ENCODE results near the gene ACTN2.

The ACTN2 gene

GRCh38 chr1:236691348-236691747 is 5.0 kb downstream of the ACTN2 start:
- DNase-seq (ENCODE audit: low spot score): no peak

- DNase-seq (ENCODE audit: low spot score): no peak
Measured at GRCh38 chr1:236692128-236692527, 5.8 kb downstream of the ACTN2 start.

GRCh38 chr1:236692742-236693141 is 6.4 kb downstream of the ACTN2 start:
- DNase-seq (ENCODE audit: low spot score): no peak

GRCh38 chr1:236699366-236699765 is 13.1 kb downstream of the ACTN2 start:
- DNase-seq (ENCODE audit: low spot score): no peak

GRCh38 chr1:236700903-236701302 is 14.6 kb downstream of the ACTN2 start:
- DNase-seq (ENCODE audit: low spot score): no peak

- DNase-seq (ENCODE audit: low spot score): no peak
Measured at GRCh38 chr1:236701782-236702181, 15.5 kb downstream of the ACTN2 start.

- no peak for DNase-seq (ENCODE audit: low spot score)
Measured at GRCh38 chr1:236702791-236703394, 16.6 kb downstream of the ACTN2 start.

GRCh38 chr1:236705771-236706170 is 19.5 kb downstream of the ACTN2 start:
- no peak for DNase-seq (ENCODE audit: low spot score)

- DNase-seq (ENCODE audit: low spot score): no peak
Measured at GRCh38 chr1:236706183-236706582, 19.9 kb downstream of the ACTN2 start.

GRCh38 chr1:236710328-236710892 is 24.1 kb downstream of the ACTN2 start:
- DNase-seq (ENCODE audit: low spot score): no peak

- no peak for DNase-seq (ENCODE audit: low spot score)
Measured at GRCh38 chr1:236716160-236716559, 29.9 kb downstream of the ACTN2 start.

- no peak for DNase-seq (ENCODE audit: low spot score)
Measured at GRCh38 chr1:236717811-236718210, 31.5 kb downstream of the ACTN2 start.

- no peak for DNase-seq (ENCODE audit: low spot score)
Measured at GRCh38 chr1:236718328-236718727, 32.0 kb downstream of the ACTN2 start.

GRCh38 chr1:236720206-236720605 is 33.9 kb downstream of the ACTN2 start:
- DNase-seq (ENCODE audit: low spot score): no peak

- DNase-seq (ENCODE audit: low spot score): no peak
Measured at GRCh38 chr1:236720611-236721010, 34.3 kb downstream of the ACTN2 start.

- no peak for DNase-seq (ENCODE audit: low spot score)
Measured at GRCh38 chr1:236724049-236724448, 37.8 kb downstream of the ACTN2 start.

- no peak for DNase-seq (ENCODE audit: low spot score)
Measured at GRCh38 chr1:236724506-236724905, 38.2 kb downstream of the ACTN2 start.

GRCh38 chr1:236725668-236726067 is 39.4 kb downstream of the ACTN2 start:
- DNase-seq (ENCODE audit: low spot score): no peak

- no peak for DNase-seq (ENCODE audit: low spot score)
Measured at GRCh38 chr1:236727521-236727920, 41.2 kb downstream of the ACTN2 start.

GRCh38 chr1:236728752-236729151 is 42.5 kb downstream of the ACTN2 start:
- no peak for DNase-seq (ENCODE audit: low spot score)

- DNase-seq (ENCODE audit: low spot score): no peak
Measured at GRCh38 chr1:236733653-236734052, 47.4 kb downstream of the ACTN2 start.

GRCh38 chr1:236734141-236734765 is 48.0 kb downstream of the ACTN2 start:
- DNase-seq (ENCODE audit: low spot score): no peak

GRCh38 chr1:236736761-236737160 is 50.5 kb downstream of the ACTN2 start:
- no peak for DNase-seq (ENCODE audit: low spot score)

- no peak for DNase-seq (ENCODE audit: low spot score)
Measured at GRCh38 chr1:236741753-236742152, 55.5 kb downstream of the ACTN2 start.

Data from AG08396 (cell line).